PC-9 (cell line): Measurements from ENCODE around the gene TMX4.

Source experiments
- EZH2 ChIP-seq: fragments of 200-600 bp; sonication (generic); IDR thresholded peaks from 2 replicates; pipeline ENCODE4 v1.8.0; 2017; ENCODE audit warnings: antibody characterized with exemption, low read depth
- TF ChIP-seq, protein P1 (sequence below): fragments of 200-600 bp; sonication (generic); conservative IDR thresholded peaks from 2 replicates; pipeline ENCODE4 v1.6.1; 2017; ENCODE audit warnings: mixed run types, antibody characterized with exemption, mild to moderate bottlenecking, moderate library complexity

DNA sequence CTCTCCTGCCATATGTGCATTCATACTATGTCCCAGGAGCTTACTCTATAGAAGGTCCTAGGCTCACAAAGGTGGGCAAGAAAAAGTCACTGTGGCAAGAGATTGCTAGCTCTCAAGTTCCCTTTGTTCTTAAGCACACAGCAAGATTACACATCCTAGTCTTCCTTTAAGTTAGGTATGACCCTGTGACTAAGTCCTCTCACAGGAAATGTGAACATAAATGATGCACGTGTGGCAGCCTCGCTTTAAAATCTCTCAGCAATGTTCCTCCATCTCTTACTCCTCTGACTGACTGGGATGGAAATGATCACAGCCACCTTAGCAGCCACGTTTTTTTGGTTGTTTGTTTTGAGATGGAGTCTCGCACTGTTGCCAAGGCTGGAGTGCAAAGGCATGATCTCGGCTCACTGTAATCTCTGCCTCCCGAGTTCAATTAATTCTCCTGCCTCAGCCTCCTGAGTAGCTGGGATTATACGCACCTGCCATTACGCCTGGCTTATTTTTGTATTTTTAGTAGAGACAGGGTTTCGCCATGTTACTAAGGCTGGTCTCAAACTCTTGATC lies 43.6 kb downstream of the TMX4 start:
- TF ChIP-seq, protein P1, sequence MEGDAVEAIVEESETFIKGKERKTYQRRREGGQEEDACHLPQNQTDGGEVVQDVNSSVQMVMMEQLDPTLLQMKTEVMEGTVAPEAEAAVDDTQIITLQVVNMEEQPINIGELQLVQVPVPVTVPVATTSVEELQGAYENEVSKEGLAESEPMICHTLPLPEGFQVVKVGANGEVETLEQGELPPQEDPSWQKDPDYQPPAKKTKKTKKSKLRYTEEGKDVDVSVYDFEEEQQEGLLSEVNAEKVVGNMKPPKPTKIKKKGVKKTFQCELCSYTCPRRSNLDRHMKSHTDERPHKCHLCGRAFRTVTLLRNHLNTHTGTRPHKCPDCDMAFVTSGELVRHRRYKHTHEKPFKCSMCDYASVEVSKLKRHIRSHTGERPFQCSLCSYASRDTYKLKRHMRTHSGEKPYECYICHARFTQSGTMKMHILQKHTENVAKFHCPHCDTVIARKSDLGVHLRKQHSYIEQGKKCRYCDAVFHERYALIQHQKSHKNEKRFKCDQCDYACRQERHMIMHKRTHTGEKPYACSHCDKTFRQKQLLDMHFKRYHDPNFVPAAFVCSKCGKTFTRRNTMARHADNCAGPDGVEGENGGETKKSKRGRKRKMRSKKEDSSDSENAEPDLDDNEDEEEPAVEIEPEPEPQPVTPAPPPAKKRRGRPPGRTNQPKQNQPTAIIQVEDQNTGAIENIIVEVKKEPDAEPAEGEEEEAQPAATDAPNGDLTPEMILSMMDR: no peak
- TF ChIP-seq EZH2: no peak
